ENCODE data around the gene PSTK.

Gene PSTK

DNA sequence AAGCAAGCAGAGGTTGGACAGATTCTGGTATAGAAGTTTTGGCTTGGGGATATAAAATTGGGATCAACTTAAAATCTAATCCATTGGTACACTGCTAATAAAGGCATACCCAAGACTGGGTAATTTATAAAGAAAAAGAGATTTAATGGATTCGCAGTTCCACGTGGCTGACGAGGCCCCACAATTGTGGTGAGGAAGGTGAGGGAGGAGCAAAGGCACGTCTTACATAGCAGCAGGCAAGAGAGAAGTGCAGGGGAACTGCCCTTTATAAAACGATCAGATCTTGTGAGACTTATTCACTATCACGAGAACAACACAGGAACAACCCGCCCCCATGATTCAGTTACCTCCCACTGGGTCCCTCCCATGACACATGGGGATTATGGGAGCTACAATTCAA, 38.3 kb downstream of the PSTK start:
- in situ Hi-C loops (cut with HindIII; ENCODE audit: low sequenced_read_pairs), result no loop called here

DNA sequence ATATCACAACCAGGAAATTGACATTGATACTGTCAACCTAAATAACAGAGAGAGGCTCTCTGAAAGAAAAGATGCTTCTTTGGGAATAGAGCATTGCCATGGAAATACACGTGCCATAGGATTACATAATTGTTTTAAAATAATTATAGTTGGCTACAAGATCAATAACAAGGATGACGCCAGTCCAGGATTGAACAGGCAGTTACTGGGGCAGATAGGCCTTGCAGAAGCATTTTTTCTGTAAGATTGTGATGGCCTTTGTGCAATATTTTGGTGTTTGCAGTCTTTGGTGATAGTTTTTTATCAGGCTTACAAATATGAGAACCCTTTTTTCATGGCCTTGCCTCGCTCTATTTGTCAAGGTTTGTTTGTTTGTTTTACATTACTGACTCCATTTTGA, 39.1 kb downstream of the PSTK start:
- in situ Hi-C loops (cut with HindIII; ENCODE audit: low sequenced_read_pairs), result no loop called here

- in situ Hi-C loops (cut with HindIII; ENCODE audit: low sequenced_read_pairs), result no loop called here
Observed at GRCh38 chr10:123019941-123020703, 39.9 kb downstream of the PSTK start.

- in situ Hi-C loops (cut with HindIII; ENCODE audit: low sequenced_read_pairs), result no loop called here
Observed at GRCh38 chr10:123021517-123021916, 41.3 kb downstream of the PSTK start.

GRCh38 chr10:123024540-123024939, 44.3 kb downstream of the PSTK start:
- in situ Hi-C loops (cut with HindIII; ENCODE audit: low sequenced_read_pairs), result no loop called here

DNA sequence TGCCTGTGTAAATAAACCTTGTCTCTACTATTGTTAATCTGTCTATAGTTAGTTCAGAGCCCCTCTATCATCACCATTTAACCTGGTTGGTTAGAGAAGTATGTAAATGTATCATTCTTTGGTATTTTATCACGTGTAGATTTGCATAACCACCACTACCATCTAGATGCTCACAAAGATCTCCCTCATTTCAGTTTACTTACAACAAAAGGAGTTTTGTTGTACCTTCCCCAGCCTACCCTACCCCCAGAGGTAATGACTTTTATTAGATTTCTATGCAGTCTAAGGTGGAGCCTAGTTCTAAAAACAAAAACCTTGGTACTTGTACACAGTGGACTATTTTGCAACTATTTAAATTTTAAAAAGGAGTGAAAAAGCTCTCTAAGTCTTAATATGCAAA, 46.1 kb downstream of the PSTK start:
- in situ Hi-C loops (cut with HindIII; ENCODE audit: low sequenced_read_pairs), result loop anchor here (25.0 kb wide), 1 partner anchor 536 kb away; no protein-coding TSS in a partner anchor

GRCh38 chr10:123027861-123028260, 47.7 kb downstream of the PSTK start:
- in situ Hi-C loops (cut with HindIII; ENCODE audit: low sequenced_read_pairs), result loop anchor here (25.0 kb wide), 1 partner anchor 534 kb away; no protein-coding TSS in a partner anchor

DNA sequence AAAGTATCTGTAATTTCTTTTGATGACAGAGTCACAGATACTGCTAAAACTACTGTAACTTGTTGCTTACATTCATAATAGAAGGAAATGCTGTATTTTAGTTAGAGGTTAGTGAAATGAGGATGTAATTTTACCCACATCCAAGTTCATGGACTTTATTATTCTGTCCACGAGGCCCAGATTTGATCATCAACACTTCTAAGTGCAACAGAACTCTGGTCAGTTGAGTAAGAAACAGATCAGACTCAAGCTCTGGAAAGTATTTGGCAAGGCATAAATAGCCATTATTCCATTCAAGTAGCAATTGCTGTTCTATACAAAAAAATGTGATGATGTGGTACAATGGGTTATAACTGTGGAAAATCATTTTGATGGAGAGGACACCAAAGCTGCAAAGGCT, 50.9 kb downstream of the PSTK start:
- in situ Hi-C loops (cut with HindIII; ENCODE audit: low sequenced_read_pairs), result loop anchor here (25.0 kb wide), 1 partner anchor 531 kb away; no protein-coding TSS in a partner anchor

GRCh38 chr10:123034332-123034731, 54.1 kb downstream of the PSTK start:
- in situ Hi-C loops (cut with HindIII; ENCODE audit: low sequenced_read_pairs), result loop anchor here (25.0 kb wide), 1 partner anchor 528 kb away; no protein-coding TSS in a partner anchor

DNA sequence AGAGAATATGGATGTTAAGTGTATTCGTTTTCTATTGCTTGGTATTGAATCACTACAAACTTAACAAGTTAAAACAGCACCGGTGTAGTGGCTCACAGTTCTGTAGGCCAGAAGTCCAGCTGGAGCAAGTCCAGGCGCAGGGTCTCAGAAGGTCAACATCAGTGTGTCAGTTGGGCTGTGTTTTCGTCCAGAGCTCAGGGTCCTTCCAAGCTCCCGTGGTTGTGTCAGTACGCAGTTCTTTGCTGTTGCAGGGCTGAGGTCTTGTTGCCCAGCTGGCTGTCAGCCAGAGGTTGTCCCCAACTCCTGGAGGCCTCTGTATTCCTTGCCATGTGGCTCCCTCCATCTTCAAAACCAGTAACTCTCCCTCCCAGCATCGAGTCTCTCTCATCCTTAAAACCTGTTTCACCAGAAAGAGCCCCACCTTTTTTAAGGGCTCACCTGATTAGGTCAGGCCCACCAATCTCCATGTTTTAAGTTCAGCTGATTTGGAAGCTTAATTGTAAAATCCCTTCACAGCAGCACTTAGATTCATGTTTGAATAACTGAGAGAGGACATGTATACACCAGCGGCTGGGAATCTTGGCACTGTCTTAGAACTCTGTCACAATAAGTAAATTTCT, 55.4 kb downstream of the PSTK start:
- in situ Hi-C loops (cut with HindIII; ENCODE audit: low sequenced_read_pairs), result loop anchor here (25.0 kb wide), 1 partner anchor 527 kb away; no protein-coding TSS in a partner anchor

- in situ Hi-C loops (cut with HindIII; ENCODE audit: low sequenced_read_pairs), result loop anchor here (25.0 kb wide), 1 partner anchor 523 kb away; no protein-coding TSS in a partner anchor
Observed at GRCh38 chr10:123038782-123039631, 58.8 kb downstream of the PSTK start.

DNA sequence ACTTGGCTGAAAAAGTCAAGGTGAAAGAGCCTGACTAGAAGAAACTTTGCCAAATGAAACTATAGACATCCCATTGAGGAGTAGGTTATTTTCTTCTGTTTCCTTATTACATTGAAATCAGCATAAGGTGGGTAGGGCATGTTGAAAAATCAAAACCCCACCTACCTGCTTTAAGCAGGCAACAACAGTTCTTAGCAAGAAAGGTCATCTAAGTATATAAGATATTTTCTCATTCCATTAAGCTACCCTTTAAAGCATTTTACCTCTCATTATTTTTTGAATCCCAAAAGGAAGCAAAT, 59.4 kb downstream of the PSTK start:
- in situ Hi-C loops (cut with HindIII; ENCODE audit: low sequenced_read_pairs), result loop anchor here (25.0 kb wide), 1 partner anchor 523 kb away; no protein-coding TSS in a partner anchor

Data from DLD1 (cell line).